ENCODE data around the gene CEP126.
"Not testable (repeated sequence)": the region's sequence is repeated elsewhere in the genome, so short reads cannot be mapped to it uniquely, and the experiment has no call there.

Gene CEP126

DNA sequence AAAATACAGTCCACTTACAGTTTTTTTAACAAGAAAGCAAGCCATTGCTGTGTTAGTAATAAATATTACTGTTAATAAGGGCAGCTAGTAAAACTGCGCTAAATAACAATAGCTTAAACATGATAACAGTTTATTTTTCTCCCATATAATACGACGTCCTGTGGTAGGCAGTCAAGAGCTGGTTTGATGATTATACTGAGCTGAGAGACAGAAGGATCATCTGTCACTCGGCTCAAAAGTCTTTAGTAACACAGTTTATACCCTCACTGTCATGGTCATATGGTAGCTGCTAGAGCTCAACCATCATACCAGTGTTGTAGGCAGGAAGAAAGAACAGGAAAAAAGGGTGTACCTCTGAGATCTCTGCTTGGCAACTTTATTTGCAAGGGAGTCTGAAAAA, 30.6 kb downstream of the CEP126 start:
- no peak overlapping the region for H3K4me3 ChIP-seq (ENCODE audit: low read length)
- no peak overlapping the region for H3K9ac ChIP-seq (ENCODE audit: low read length)
- no peaks in the 10 kb centered on the region for H3K27me3 ChIP-seq (ENCODE audit: control insufficient read depth, insufficient read depth, low read length)
- no peaks in the 10 kb centered on the region for H3K36me3 ChIP-seq (ENCODE audit: control insufficient read depth, insufficient read depth, low read length)
- no peak overlapping the region for H3K27ac ChIP-seq (ENCODE audit: low read depth, low read length)
- H3K4me1 ChIP-seq (ENCODE audit: control insufficient read depth, insufficient read depth, low read length) = no peaks in the 10 kb centered on the region

DNA sequence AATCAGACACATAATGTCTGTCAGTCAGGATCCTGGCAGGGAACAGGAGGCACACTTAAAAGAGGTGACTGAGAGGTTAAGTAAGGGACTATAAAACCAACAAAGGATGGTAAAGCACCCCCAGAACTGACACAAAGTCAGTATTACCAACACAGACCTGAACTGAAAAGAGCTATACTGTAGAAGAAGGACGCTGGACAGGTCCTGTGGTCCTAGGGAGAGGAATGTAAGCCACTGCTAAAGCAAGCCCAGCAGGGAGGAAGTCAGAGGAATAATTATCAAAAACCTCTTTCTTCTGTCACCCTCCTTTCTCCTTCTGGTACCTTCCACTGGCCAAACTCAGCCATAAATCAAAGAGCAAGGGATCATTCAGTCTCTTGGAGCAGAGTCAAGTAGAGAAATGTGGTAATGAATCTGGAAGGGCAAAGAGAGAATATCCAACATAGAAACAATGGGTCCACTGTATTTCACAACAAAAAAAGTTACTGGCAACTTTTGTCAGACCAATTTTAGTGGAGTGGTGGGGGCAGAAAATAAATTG, 34.9 kb downstream of the CEP126 start:
- Histone ChIP-seq H3K36me3 (ENCODE audit: control insufficient read depth, insufficient read depth, low read length) (no peaks in the 10 kb centered on the region), H3K27ac (ENCODE audit: low read depth, low read length) (no peak overlapping the region), H3K4me1 (ENCODE audit: control insufficient read depth, insufficient read depth, low read length) (no peaks in the 10 kb centered on the region), H3K9ac (ENCODE audit: low read length) (no peak overlapping the region), H3K4me3 (ENCODE audit: low read length) (no peak overlapping the region), H3K27me3 (ENCODE audit: control insufficient read depth, insufficient read depth, low read length) (no peaks in the 10 kb centered on the region)

DNA sequence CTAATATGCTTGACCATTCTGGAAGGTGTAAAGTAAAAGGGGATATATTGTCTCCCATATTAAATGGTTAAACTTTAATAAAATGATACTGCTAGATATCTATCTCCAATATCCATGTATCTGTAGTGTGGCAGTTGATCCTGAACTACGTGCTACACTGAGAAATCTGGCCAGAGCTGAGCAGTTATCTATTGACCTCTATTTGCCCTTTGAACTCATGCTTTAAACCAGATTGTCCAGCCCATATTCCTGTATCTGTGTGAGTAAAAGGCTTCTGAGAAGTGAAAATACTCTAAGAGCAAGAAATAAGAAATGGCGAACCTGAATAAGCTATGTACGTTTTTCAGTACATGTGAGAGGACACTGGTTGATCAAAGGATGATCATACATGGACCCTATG, 40.5 kb downstream of the CEP126 start:
- Histone ChIP-seq H3K4me1 (ENCODE audit: control insufficient read depth, insufficient read depth, low read length) (no peaks in the 10 kb centered on the region), H3K36me3 (ENCODE audit: control insufficient read depth, insufficient read depth, low read length) (no peaks in the 10 kb centered on the region), H3K27me3 (ENCODE audit: control insufficient read depth, insufficient read depth, low read length) (no peaks in the 10 kb centered on the region), H3K4me3 (ENCODE audit: low read length) (no peak overlapping the region), H3K27ac (ENCODE audit: low read depth, low read length) (no peak overlapping the region), H3K9ac (ENCODE audit: low read length) (no peak overlapping the region)

- H3K4me1 ChIP-seq (ENCODE audit: control insufficient read depth, insufficient read depth, low read length) = no peaks in the 10 kb centered on the region
- no peak overlapping the region for H3K4me3 ChIP-seq (ENCODE audit: low read length)
- H3K9ac ChIP-seq (ENCODE audit: low read length) = no peak overlapping the region
- H3K36me3 ChIP-seq (ENCODE audit: control insufficient read depth, insufficient read depth, low read length) = no peaks in the 10 kb centered on the region
- H3K27ac ChIP-seq (ENCODE audit: low read depth, low read length) = no peak overlapping the region
- no peaks in the 10 kb centered on the region for H3K27me3 ChIP-seq (ENCODE audit: control insufficient read depth, insufficient read depth, low read length)
These were observed 40.9 kb downstream of the CEP126 start for GRCh38 chr11:101955701-101956100.

DNA sequence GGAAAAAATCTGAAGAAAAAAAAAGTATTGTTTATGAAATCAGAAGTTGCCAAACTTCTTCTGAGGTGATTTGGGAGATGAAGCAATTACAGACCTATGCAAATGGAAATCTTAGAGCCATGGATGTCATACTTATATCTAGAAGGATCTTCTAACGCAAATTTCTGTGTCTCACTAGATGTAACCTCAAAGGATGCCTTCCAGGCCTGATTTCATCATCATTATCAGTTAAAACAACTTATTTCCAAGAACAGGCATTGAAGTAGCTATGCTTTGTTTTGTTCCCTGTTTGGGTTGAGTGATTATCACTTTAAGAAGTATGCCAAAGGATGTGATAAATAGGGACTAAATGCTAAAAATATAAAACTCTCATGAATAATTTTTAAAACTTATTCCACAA, 45.4 kb downstream of the CEP126 start:
- H3K27ac ChIP-seq (ENCODE audit: low read depth, low read length) = no peak overlapping the region
- no peaks in the 10 kb centered on the region for H3K36me3 ChIP-seq (ENCODE audit: control insufficient read depth, insufficient read depth, low read length)
- H3K9ac ChIP-seq (ENCODE audit: low read length) = no peak overlapping the region
- no peaks in the 10 kb centered on the region for H3K4me1 ChIP-seq (ENCODE audit: control insufficient read depth, insufficient read depth, low read length)
- H3K27me3 ChIP-seq (ENCODE audit: control insufficient read depth, insufficient read depth, low read length) = no peaks in the 10 kb centered on the region
- H3K4me3 ChIP-seq (ENCODE audit: low read length) = no peak overlapping the region

DNA sequence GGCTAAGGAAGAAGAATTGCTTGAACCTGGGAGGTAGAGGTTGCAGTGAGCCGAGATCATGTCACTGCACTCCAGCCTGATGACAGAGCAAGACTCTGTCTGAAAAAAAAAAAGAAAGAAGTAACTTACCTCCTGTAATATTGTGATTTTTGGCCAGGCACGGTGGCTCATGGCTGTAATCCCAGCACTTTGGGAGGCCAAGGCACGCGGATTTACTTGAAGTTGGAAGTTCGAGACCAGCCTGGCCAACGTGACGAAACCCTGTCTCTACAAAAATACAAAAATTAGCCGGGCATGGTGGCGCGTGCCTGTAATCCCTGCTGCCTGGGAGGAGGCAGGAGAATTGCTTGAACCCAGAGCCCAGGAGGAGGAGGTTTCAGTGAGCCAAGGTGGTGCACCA, 49.4 kb downstream of the CEP126 start:
- H3K9ac ChIP-seq (ENCODE audit: low read length); H3K4me1 ChIP-seq (ENCODE audit: control insufficient read depth, insufficient read depth, low read length); H3K4me3 ChIP-seq (ENCODE audit: low read length); H3K27ac ChIP-seq (ENCODE audit: low read depth, low read length); H3K27me3 ChIP-seq (ENCODE audit: control insufficient read depth, insufficient read depth, low read length); H3K36me3 ChIP-seq (ENCODE audit: control insufficient read depth, insufficient read depth, low read length): not testable (repeated sequence)

GRCh38 chr11:101974255-101974654, 59.4 kb downstream of the CEP126 start:
- Histone ChIP-seq H3K4me3 (ENCODE audit: low read length) (no peak overlapping the region), H3K27ac (ENCODE audit: low read depth, low read length) (no peak overlapping the region), H3K4me1 (ENCODE audit: control insufficient read depth, insufficient read depth, low read length) (no peaks in the 10 kb centered on the region), H3K27me3 (ENCODE audit: control insufficient read depth, insufficient read depth, low read length) (no peaks in the 10 kb centered on the region), H3K36me3 (ENCODE audit: control insufficient read depth, insufficient read depth, low read length) (no peaks in the 10 kb centered on the region), H3K9ac (ENCODE audit: low read length) (no peak overlapping the region)

DNA sequence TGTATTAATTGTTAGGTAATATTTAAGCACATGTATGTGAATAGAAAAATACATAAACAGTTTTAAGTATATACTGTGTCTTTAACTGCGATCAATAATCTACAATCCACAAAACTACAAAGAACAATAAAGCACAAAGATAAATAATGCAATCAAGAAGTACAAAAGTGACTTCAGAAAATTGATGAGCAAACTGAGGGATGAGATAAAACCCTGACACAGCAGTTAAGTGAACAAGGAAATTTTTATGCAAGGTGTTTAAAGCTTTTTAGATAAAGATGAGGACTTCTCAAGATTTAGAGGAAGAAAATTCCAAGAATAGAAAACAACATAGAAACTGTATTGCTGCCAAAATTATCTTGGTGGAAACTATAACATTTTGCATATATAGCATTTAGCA, 60.0 kb downstream of the CEP126 start:
- Histone ChIP-seq H3K9ac (ENCODE audit: low read length) (no peak overlapping the region), H3K4me3 (ENCODE audit: low read length) (no peak overlapping the region), H3K4me1 (ENCODE audit: control insufficient read depth, insufficient read depth, low read length) (no peaks in the 10 kb centered on the region), H3K36me3 (ENCODE audit: control insufficient read depth, insufficient read depth, low read length) (no peaks in the 10 kb centered on the region), H3K27me3 (ENCODE audit: control insufficient read depth, insufficient read depth, low read length) (no peaks in the 10 kb centered on the region), H3K27ac (ENCODE audit: low read depth, low read length) (no peak overlapping the region)

- H3K36me3 ChIP-seq (ENCODE audit: control insufficient read depth, insufficient read depth, low read length) = no peaks in the 10 kb centered on the region
- no peak overlapping the region for H3K4me3 ChIP-seq (ENCODE audit: low read length)
- no peaks in the 10 kb centered on the region for H3K27me3 ChIP-seq (ENCODE audit: control insufficient read depth, insufficient read depth, low read length)
- no peak overlapping the region for H3K9ac ChIP-seq (ENCODE audit: low read length)
- H3K4me1 ChIP-seq (ENCODE audit: control insufficient read depth, insufficient read depth, low read length) = no peaks in the 10 kb centered on the region
- no peak overlapping the region for H3K27ac ChIP-seq (ENCODE audit: low read depth, low read length)
These were observed 60.9 kb downstream of the CEP126 start for GRCh38 chr11:101975734-101976133.

DNA sequence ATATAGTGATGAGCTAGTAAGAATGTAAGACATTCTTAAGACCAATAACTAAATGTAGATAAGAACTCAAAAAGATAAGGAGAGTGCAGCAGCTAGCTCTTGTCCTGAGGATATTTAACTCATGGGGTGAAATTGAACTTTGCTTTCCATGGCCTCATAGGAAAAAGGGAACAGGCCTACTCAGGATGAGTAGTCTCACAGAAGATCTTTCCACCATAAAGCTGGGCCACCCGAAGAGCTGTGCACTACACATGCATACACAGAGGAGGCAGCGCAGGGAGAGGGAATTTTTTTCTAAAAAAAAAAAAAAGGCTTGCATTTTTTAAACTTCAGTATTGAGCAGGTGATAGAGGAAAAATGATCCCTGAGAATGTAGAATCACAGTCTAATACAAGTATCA, 72.6 kb downstream of the CEP126 start:
- Histone ChIP-seq H3K4me1 (ENCODE audit: control insufficient read depth, insufficient read depth, low read length) (no peaks in the 10 kb centered on the region), H3K9ac (ENCODE audit: low read length) (no peak overlapping the region), H3K27ac (ENCODE audit: low read depth, low read length) (no peak overlapping the region), H3K4me3 (ENCODE audit: low read length) (no peak overlapping the region), H3K36me3 (ENCODE audit: control insufficient read depth, insufficient read depth, low read length) (no peaks in the 10 kb centered on the region), H3K27me3 (ENCODE audit: control insufficient read depth, insufficient read depth, low read length) (no peaks in the 10 kb centered on the region)

- H3K36me3 ChIP-seq (ENCODE audit: control insufficient read depth, insufficient read depth, low read length) = no peaks in the 10 kb centered on the region
- no peak overlapping the region for H3K4me3 ChIP-seq (ENCODE audit: low read length)
- no peaks in the 10 kb centered on the region for H3K27me3 ChIP-seq (ENCODE audit: control insufficient read depth, insufficient read depth, low read length)
- H3K27ac ChIP-seq (ENCODE audit: low read depth, low read length) = no peak overlapping the region
- no peaks in the 10 kb centered on the region for H3K4me1 ChIP-seq (ENCODE audit: control insufficient read depth, insufficient read depth, low read length)
- no peak overlapping the region for H3K9ac ChIP-seq (ENCODE audit: low read length)
These were observed 78.4 kb downstream of the CEP126 start for GRCh38 chr11:101993172-101993571.

DNA sequence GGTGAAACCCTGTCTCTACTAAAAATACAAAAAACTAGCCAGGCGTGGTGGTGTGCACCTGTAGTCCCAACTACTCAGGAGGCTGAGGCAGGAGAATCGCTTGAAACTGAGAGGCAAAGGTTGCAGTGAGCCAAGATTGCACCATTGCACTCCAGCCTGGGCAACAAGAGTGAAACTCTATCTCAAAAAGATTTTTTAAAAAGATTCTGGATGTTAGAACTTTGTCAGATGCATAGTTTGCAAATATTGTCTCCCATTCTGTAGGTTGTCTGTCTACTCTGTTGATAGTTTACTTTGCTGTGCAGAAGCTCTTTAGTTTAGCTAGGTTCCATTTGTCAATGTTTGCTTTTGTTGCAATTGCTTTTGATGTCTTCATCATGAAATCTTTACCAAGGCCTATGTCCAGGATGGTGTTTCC, 79.3 kb downstream of the CEP126 start:
- H3K9ac ChIP-seq (ENCODE audit: low read length); H3K4me3 ChIP-seq (ENCODE audit: low read length); H3K27ac ChIP-seq (ENCODE audit: low read depth, low read length); H3K36me3 ChIP-seq (ENCODE audit: control insufficient read depth, insufficient read depth, low read length); H3K27me3 ChIP-seq (ENCODE audit: control insufficient read depth, insufficient read depth, low read length); H3K4me1 ChIP-seq (ENCODE audit: control insufficient read depth, insufficient read depth, low read length): not testable (repeated sequence)

DNA sequence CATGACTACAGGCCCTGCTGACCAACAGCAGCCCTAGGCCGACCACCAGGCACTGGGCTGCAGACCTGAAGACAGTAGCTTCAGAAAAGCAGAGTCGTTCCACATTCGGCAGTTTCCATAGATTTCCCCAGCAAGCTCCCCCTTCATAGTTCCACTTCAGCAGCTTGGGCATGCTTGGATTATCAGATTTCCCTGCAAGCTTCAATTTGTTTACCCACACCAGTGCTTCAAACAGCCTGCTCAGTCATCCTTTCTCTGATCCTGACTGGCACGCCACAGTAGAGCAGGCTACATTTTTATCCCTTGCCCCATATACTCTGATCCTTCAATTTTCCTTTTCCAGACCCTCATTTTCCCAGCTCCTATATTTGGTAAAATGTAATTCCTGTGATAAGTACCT, 81.3 kb downstream of the CEP126 start:
- no peak overlapping the region for H3K27ac ChIP-seq (ENCODE audit: low read depth, low read length)
- no peaks in the 10 kb centered on the region for H3K27me3 ChIP-seq (ENCODE audit: control insufficient read depth, insufficient read depth, low read length)
- no peaks in the 10 kb centered on the region for H3K36me3 ChIP-seq (ENCODE audit: control insufficient read depth, insufficient read depth, low read length)
- no peak overlapping the region for H3K9ac ChIP-seq (ENCODE audit: low read length)
- no peak overlapping the region for H3K4me3 ChIP-seq (ENCODE audit: low read length)
- H3K4me1 ChIP-seq (ENCODE audit: control insufficient read depth, insufficient read depth, low read length) = no peaks in the 10 kb centered on the region
